CD4-positive, alpha-beta T cell treated with Interleukin-12 subunit alpha and Interleukin-12 subunit beta, for 1 hour (primary cell): Measurements from ENCODE around the gene FLNA.
"Not testable (repeated sequence)": the region's sequence is repeated elsewhere in the genome, so short reads cannot be mapped to it uniquely, and the experiment has no call there.

ENCODE experiments used
- DNase-seq: peaks from one replicate; pipeline ENCODE4 v3.0.0-alpha.2; 2020

FLNA gene

DNA sequence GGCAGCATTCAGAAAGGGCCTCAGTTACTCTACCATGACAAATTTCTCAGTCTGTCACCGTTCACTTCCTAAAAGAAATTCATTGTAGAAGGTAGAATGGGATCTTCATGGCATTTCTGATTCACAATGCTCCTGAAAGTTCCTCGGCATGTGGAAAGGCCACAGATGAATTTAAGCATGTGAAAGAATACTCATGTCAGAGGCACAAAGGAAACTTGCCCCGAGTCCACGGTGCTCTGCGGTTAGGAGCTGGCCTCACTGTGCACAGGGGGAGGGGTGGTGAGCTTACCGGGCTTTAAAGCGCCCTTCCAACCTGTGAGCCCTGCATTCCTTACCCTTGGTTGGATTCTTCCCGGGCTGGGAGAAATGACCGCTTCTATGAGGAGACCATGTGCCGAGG is 69.6 kb downstream of the FLNA start:
- DNase-seq, result no peak

DNA sequence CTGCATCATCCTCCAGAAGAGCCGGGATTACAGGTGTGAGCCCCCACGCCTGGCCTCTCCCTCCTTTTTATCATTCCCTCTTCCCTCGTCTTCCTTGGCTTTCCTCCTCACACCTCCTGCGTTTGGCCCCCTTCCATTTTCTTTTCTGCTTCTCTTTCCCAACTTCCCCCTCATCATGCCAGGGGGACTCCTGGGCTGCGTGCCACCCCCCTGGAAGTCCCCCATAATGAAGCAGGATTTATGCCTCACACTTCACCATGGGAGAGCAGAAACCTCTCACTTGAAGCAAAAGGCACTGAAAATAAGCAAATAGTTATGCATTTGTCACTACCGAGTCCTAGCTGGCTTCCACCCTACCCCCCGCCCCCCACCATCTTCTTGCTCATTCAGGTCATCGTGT is 71.0 kb downstream of the FLNA start:
- no peak for DNase-seq

DNA sequence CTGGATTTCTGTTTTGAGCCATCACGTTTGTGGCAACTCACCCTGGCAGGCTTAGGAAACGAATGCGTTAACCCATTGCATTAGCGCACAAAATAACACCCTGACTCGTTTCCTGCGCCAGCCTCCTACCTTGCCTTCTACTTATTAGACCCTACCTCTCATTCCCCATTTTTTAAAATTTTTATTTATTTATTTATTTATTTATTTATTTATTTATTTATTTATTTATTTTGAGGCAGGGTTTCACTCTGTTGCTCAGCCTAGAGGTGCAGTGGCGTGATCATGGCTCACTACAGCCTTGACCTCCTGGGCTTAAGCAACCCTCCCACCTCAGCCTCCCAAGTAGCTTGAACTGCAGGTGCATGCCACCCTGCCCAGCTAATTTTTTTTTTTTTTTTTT is 71.4 kb downstream of the FLNA start:
- not testable (repeated sequence) for DNase-seq

DNA sequence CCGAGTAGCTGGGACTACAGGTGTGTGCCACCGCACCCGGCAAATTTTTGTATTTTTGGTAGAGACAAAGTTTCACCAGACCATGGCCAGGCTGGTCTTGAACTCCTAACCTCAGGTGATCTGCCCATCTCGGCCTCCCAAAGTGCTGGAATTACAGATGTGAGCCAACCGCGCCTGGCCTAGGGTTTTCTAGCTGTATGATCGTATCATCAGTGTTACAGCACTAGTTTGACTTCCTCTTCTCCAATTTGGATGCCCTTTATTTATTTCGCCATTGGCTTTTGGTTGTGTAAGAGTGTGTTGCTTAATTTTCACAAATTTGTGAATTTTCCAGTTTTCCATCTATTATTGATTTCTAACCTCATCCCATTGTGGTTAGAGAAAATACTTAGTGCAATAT is 73.6 kb downstream of the FLNA start:
- no peak for DNase-seq
